GM21515 (cell line): ENCODE measurements around the gene KIT.

Source experiments
- ATAC-seq: cut with Tn5 transposase; IDR thresholded peaks from one replicate; pipeline ENCODE4 v1.9.1; 2021; ENCODE audit not compliant: unreplicated experiment

KIT gene

DNA sequence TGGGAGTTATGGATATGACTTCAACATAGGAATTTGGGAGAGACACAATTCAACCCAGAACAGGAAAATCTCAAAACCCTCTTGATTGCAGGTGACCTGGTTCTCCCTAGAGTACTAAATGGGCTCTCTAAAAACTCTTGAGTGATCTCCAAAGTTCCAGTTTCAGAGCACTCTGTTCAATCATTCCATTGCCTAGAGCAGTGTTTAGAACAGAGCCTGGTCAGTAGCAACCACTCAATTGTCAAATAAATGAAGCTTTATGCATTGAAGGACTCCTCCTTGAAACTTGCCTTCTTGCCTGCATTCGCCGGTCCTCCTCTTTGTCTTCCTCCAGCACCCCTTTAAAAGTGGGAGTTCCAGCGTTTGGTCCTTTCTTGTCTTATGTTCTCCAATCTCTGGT, 85.8 kb downstream of the KIT start:
- ATAC-seq, result no peak

DNA sequence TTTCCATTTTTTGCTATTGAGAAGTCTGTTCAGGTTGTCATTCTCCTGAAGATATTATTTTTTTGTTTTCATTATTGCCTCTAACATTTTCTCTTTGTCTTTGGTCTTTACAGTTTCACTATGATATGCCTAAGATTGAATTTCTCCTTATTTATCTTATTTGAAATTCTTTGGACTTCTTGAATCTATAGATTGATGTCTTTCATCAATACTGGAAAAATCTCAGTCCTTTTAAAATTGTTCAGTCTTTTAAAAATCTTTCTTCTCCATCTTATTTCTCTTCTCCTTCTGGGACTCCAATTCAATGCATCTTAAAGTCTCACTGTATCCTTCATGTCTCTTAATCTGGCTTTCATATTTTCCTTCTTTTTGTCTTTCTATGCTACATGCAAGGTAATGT, 86.7 kb downstream of the KIT start:
- ATAC-seq, result no peak

GRCh38 chr4:54745031-54745770, 87.4 kb downstream of the KIT start:
- ATAC-seq, result no peak

DNA sequence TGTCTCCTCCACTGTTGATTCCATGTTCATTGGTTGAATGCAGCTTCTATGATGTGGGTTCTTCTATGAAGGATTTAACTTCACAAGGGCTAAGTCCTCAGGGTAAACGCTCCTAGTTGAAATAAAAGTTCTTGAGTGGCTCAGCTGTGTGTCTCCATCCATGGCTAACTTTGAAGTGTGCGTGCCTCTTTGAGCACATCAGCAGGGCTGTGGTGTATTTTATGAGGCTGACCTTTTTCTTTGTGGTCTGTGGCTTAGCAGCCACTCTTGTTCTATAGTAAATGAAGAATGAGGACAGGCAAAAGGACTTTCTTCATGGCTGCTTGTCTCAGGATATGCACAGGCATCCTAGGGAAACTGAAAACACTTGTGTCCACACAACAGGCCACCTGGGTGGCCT, 88.5 kb downstream of the KIT start:
- no peak for ATAC-seq

DNA sequence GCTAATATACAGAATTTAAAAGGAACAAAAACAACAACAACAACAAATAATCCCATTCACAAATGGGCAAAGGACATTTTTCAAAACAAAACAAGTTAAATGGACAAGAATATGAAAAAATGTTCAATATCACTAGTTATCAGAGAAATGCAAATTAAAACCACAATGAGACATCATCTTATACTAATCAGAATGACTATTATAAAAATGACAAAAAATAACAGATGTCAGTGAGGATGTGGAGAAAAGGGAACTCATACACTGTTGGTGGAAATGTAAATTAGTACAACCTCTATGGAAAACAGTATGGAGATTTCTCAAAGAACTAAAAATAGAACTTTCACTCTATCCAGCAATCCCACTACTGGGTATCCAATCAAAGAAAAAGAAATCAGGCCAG, 92.6 kb downstream of the KIT start:
- no peak for ATAC-seq

DNA sequence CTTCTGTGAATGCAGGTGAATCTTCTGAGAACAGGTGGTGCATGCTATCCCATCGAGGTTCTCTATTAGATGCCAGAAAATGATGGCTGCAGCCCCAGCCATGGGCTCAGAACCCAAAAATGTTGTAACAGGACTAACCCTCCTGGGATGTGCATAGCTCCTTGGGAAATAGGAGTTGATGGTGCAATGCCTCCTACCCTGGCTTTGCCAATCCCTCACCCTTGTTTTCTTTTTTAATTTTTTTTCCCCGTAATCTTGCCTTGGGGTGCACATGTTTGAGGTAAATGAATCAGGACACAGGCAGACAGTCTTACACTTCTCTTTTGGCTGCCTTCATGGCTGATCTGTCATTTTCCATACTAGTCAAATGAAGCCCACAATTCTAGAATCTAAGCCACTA, 96.6 kb downstream of the KIT start:
- no peak for ATAC-seq

- ATAC-seq, result no peak
These were observed 106.7 kb downstream of the KIT start for GRCh38 chr4:54764476-54764875.

DNA sequence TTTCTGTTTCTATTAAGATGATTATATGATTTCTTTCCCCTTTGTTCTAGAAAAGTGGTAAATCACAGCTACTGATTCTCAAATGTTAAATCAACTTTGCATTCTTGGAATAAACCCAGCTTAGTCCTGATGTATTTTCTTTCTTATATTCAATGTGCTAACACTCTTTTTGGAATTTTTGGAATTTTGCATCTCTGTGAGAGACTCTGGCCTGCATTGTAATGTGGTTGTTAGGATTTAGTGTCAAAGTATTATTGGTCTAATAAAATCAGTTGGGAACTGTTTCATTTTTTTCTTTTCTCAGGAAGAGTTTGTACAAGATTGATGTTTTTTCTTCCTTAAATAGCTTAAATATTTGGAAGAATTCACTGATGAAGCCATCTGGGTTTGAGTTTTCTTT, 109.6 kb downstream of the KIT start:
- ATAC-seq, result no peak

DNA sequence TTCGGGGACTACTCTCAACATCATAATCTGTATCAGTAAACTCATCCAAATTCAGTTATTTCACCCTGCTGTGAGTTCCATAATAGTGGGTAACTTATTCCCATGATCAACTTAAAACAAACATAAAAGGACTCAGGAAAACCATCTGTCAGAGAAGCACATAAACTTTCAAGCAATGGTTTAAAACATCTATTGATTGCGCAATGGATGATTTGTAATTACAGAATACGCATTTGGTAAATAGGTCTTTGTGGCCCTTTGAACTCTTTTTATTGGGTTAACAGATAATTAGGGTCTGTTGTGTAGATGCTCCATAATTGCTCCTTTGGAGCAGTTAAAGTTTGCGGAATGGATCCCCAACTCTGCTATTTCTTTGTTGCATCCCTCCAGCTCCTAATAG, 115.3 kb downstream of the KIT start:
- ATAC-seq, result no peak

DNA sequence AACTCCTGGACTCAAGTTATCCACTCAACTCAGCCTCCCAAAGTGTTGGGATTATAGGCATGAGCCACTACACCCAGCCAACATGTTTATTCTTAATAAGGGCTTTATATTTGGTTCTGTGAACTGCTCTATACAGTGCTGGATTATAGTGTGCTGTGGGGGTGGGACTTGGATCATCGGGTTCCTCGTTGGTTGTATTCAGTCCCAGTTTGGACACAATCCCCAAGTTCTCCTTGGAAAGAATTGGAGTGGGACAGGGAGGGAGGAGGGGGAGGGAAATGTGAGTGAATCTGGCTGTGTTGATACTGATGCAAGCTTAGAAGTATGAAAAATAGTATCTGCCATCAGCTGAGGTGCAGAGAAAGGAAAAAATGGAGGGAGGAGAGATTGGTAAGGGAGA, 121.3 kb downstream of the KIT start:
- no peak for ATAC-seq

GRCh38 chr4:54779476-54780148, 121.9 kb downstream of the KIT start:
- ATAC-seq, result no peak

DNA sequence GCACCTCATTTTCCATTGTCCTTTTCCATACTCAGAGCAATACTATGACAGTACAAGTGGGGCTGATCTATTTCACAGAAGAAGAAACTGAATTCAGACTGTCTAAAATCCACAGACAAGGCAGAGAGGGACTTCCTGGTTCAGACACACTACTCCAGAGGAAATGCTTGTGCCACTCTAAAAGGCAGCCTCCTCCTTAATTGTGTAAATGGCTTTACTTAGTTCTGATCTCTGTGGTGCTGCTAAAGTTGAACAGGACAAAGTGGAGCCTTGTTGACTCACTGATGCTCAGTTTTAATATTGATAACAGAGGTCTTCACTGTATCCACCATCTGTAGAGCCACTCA, 122.4 kb downstream of the KIT start:
- no peak for ATAC-seq

DNA sequence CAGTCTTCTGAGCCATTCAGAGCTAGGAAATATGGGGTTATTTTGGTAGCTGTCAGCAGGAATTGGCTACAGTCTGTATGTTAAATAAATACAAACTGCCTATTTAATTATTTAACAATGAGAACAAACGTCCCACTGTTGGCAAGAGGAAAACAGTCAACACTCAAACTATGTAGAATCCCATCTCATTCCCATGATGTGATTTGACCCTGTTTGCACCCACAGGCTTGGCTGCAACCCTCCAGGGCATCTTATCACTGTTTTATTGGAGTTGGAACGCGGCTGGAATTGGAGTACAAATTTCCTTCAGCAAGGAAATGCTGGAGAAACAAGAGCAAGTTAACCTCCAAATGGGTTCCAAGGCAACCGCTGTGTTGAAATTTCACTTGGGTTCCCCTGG, 124.0 kb downstream of the KIT start:
- ATAC-seq, result no peak

- ATAC-seq, result no peak
These were observed 125.8 kb downstream of the KIT start for GRCh38 chr4:54783402-54784110.

DNA sequence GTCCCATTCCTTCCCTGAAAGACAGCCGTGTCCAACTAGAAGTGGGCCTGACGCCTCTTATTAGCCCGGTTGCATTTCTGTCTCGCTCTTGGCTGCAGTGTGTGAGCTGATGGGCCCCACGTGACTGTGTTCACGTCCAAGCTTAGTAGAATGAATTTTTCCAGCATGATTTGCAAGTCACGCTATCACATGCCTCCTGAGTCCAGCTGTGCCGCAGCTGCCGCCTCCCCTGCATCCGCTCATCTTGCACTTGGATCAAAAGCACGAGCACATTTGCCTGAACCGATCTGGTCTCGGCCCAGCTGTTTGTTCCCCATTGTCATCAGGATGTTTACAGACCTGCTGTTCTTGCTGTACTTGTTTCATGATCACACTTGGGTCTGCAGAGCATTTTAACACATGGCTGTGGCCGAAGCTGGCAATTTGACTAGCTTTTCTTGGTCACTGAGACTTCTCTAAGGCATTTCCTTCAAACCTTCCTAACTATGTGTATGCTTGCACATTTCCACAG, 126.5 kb downstream of the KIT start:
- no peak for ATAC-seq
